Measurements from ENCODE around the gene ARMC2. TPM values are rescaled to one million over a fixed set of nuclear protein-coding genes. Genes with fewer than 3 reads are reported as not detected.
"Not testable (repeated sequence)": the region's sequence is repeated elsewhere in the genome, so short reads cannot be mapped to it uniquely, and the experiment has no call there.

ARMC2 gene
- total RNA-seq, 2 experiments from 2014 or later: 2.7 to 4.6 TPM

- intact Hi-C loops (cut with micrococcal nuclease): no loop called here
- ChIA-PET POLR2A (interaction anchor here (1.4 kb wide), 1 partner anchor 13 kb away, joined by 3 read pairs; no protein-coding TSS in a partner anchor), CTCF (no interaction called here)
- no peak for TF ChIP-seq CTCF (IDR thresholded peaks at IDR 0.05)
- no peak overlapping the region for H3K4me3 Mint-ChIP-seq
- no peaks in the 10 kb centered on the region for H3K36me3 Mint-ChIP-seq (ENCODE audit: low read depth)
- H3K4me1 Mint-ChIP-seq (ENCODE audit: low read depth): no peaks in the 10 kb centered on the region
- no peak for DNase-seq
- H3K9me3 Mint-ChIP-seq: no peaks in the 10 kb centered on the region
- H3K27ac Mint-ChIP-seq: no peak overlapping the region
- peaks cover 1% of the 10 kb centered on the region for H3K27me3 Mint-ChIP-seq
- no peak for ATAC-seq
These were observed 36.7 kb upstream of the ARMC2 start for GRCh38 chr6:108811490-108811889.

- not testable (repeated sequence) for H3K4me3 Mint-ChIP-seq
These were observed 35.0 kb upstream of the ARMC2 start for GRCh38 chr6:108813218-108813617.

GRCh38 chr6:108817276-108817675, 30.9 kb upstream of the ARMC2 start:
- CTCF ChIA-PET: interaction anchor here (1.3 kb wide), 1 partner anchor 148 kb away, joined by 3 read pairs; no protein-coding TSS in a partner anchor
- ATAC-seq; intact Hi-C loops (cut with micrococcal nuclease); H3K36me3 Mint-ChIP-seq (ENCODE audit: low read depth); H3K4me1 Mint-ChIP-seq (ENCODE audit: low read depth); POLR2A ChIA-PET; DNase-seq; H3K27ac Mint-ChIP-seq; H3K27me3 Mint-ChIP-seq; H3K4me3 Mint-ChIP-seq: not testable (repeated sequence)
- H3K9me3 Mint-ChIP-seq: peaks cover 11% of the 10 kb centered on the region

More at GRCh38 chr6:108813218-108813617, 35.0 kb upstream of the ARMC2 start:
- H3K27ac Mint-ChIP-seq; CTCF ChIA-PET; H3K9me3 Mint-ChIP-seq; H3K4me1 Mint-ChIP-seq (ENCODE audit: low read depth); ATAC-seq; intact Hi-C loops (cut with micrococcal nuclease); H3K36me3 Mint-ChIP-seq (ENCODE audit: low read depth); DNase-seq; H3K27me3 Mint-ChIP-seq; POLR2A ChIA-PET: not testable (repeated sequence)

GRCh38 chr6:108820006-108820405, 28.2 kb upstream of the ARMC2 start:
- no peak overlapping the region for H3K4me3 Mint-ChIP-seq
- intact Hi-C loops (cut with micrococcal nuclease): no loop called here
- ATAC-seq (no peak), DNase-seq (no peak)
- ChIA-PET POLR2A (no interaction called here), CTCF (no interaction called here)
- peaks cover 3% of the 10 kb centered on the region for H3K27me3 Mint-ChIP-seq
- no peak overlapping the region for H3K27ac Mint-ChIP-seq
- TF ChIP-seq CTCF (IDR thresholded peaks at IDR 0.05): no peak
- peaks cover 15% of the 10 kb centered on the region for H3K9me3 Mint-ChIP-seq
- H3K36me3 Mint-ChIP-seq (ENCODE audit: low read depth): no peaks in the 10 kb centered on the region
- H3K4me1 Mint-ChIP-seq (ENCODE audit: low read depth): no peaks in the 10 kb centered on the region

- H3K36me3 Mint-ChIP-seq (ENCODE audit: low read depth): peaks cover 2% of the 10 kb centered on the region
- H3K27ac Mint-ChIP-seq: no peak overlapping the region
- peaks cover 24% of the 10 kb centered on the region for H3K9me3 Mint-ChIP-seq
- H3K27me3 Mint-ChIP-seq: peaks cover 2% of the 10 kb centered on the region
- CTCF ChIA-PET: interaction anchor here (0.6 to 0.8 kb wide), 2 partner anchors 24 to 249 kb away, joined by 3 read pairs; no protein-coding TSS in a partner anchor
- TF ChIP-seq CTCF (IDR thresholded peaks at IDR 0.05): no peak
- intact Hi-C loops (cut with micrococcal nuclease): no loop called here
- POLR2A ChIA-PET: no interaction called here
- no peaks in the 10 kb centered on the region for H3K4me1 Mint-ChIP-seq (ENCODE audit: low read depth)
- no peak for ATAC-seq
- DNase-seq: no peak
- no peak overlapping the region for H3K4me3 Mint-ChIP-seq
These were observed 25.8 kb upstream of the ARMC2 start for GRCh38 chr6:108822401-108822800.

- H3K27ac Mint-ChIP-seq: no peak overlapping the region
- CTCF ChIA-PET: no interaction called here
- H3K4me3 Mint-ChIP-seq: no peak overlapping the region
- TF ChIP-seq CTCF (IDR thresholded peaks at IDR 0.05): no peak
- no peak for ATAC-seq
- peaks cover 18% of the 10 kb centered on the region for H3K9me3 Mint-ChIP-seq
- peaks cover 2% of the 10 kb centered on the region for H3K36me3 Mint-ChIP-seq (ENCODE audit: low read depth)
- POLR2A ChIA-PET: no interaction called here
- no peak for DNase-seq
- intact Hi-C loops (cut with micrococcal nuclease): no loop called here
- peaks cover 2% of the 10 kb centered on the region for H3K27me3 Mint-ChIP-seq
- H3K4me1 Mint-ChIP-seq (ENCODE audit: low read depth): no peaks in the 10 kb centered on the region
These were observed 22.9 kb upstream of the ARMC2 start for GRCh38 chr6:108825326-108825725.
